G401.6 (cell line): Measurements from ENCODE around the gene RIPK3.
A peak's percentile ranks its signal among the peaks of the same experiment; 100 is the strongest.

Source experiments
- FAIRE-seq: peaks from 2 replicates; lab custom pipeline; 2012; peaks lifted over from hg19 to GRCh38; lab: Jason Lieb, UNC

RIPK3 gene

DNA sequence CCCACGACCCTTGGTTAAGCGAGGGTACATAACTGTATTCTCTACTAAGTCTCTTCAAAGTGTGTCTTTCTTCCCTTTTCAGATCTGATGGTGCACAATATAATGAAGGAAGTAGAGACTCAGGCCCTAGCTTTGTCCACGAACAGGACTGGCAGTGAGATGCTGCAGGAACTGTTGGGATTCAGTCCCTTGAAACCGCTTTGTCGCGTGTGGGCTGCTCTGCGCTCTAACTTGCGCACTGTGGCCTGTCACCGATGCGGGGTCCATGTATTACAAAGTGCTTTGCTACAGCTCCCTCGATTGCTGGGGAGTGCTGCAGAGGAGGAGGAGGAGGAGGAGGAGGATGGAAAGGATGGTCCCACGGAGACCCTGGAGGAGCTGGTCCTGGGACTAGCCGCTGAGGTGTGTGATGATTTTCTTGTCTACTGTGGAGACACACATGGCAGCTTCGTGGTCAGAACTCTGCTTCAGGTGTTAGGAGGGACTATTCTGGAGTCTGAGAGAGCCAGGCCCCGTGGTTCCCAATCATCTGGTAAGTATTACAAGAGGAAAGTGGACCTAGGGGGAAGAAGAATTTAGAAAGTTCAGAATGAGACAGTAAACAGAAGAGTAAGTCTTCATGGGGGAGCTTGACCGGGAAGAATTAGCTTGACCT, 39.3 kb downstream of the RIPK3 start:
- FAIRE-seq = no peak

DNA sequence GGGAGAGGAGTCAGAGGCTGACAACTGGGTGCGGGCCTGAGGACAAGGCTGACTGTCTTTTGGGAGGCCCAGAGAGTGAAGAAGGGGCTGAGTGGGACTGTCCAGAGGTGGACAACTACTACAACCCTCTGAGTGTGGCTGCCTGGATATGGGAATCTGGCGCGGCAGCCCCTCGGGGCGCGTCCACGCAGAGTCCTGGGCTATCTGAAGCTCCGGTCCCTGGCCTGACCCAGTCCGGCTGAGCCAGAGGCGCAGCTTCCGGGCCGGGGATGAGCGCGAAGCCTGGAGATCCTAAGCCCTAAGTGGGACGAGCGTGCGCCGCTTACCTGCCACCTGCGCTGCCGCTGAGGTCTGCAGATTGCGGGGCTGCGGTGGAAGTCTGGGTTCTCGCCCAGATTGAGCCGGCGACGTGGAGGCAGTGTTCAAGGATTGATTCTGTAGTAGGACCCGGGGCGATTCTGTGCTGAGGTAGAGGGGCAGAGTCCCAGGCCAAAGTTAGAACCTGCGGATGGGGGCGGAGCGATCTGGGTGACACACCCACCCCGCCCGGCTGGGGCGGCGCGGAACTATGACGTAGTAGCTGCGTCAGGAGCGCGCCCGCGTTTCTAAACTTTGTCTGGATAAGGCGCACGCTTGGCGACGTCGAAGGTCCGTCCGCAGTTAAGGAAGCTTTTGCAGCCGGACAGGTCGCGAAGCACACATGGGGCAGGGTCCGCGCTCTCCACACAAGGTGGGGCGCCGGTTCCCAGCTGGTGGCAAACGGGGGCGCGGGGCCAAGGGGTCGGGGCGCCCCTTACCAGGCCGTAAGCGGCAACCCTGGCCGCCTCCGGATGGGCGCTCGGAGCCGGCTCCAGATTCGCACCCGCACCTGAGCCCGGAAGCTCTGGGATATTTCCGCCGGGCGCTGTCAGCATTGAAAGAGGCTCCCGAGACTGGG, 40.3 kb downstream of the RIPK3 start, which contains the start of the genes DHRS1 and NOP9:
DHRS1 (minus strand) TSS at position 526 of the 937 bp plus-strand sequence. CDS start 674 bp downstream, outside the sequence.
NOP9 (plus strand) TSS at position 596 of the 937 bp plus-strand sequence; CDS start at position 701, 105 bp downstream.
- peak; percentile 91 for FAIRE-seq

DNA sequence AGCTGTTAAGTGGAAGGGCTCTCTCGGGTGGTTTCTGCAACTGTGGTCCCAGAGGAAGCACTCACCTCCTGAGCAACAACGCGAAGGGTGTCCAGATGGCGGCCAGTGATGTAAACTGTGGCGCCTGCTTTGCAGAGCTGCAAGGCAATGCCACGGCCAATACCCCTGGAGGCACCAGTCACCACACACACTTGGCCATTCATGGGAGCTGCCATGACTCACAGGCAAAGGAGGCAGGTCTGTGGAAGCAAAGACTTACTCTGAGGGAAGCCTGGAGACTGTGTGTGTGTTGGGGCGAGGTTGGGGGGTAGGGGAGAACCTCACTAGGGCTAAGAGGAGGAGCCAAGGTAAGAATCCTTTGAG, 40.9 kb downstream of the RIPK3 start:
- no peak for FAIRE-seq

DNA sequence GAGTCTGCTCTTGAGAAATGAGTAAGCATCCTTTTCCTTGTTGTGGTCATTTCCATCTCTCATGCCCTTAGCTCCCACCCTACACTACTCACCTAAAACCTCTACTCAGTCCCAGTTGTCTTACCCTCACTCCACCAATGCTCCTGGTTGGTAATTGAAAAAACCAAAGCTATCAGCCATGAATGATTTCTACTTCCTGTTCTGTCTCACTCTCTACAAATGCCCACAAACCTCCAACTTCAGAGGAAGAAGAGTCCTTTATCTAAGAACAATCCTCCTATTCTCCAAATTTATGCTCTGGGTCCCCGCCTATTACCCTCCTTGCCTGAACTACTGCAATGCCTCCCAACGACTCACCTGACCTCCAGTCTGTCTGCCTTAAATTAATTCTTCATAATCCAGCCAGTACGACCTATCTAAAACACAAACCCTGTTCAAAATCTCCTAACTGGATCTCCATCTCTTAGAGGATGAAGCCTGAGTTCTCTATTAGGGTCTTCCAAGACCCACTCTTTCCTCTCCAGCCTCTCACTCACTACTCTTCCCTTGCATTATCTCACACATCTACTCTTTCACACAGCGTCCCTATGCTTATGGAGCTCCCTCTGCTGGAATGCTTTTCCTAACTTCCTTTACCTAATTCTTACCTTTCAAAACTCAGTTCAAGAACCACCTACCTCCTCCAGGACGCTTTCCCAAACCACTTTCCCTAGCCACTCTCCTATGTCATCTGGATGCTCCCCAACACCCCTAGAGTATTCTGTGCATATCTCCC, 42.4 kb downstream of the RIPK3 start:
- no peak for FAIRE-seq

DNA sequence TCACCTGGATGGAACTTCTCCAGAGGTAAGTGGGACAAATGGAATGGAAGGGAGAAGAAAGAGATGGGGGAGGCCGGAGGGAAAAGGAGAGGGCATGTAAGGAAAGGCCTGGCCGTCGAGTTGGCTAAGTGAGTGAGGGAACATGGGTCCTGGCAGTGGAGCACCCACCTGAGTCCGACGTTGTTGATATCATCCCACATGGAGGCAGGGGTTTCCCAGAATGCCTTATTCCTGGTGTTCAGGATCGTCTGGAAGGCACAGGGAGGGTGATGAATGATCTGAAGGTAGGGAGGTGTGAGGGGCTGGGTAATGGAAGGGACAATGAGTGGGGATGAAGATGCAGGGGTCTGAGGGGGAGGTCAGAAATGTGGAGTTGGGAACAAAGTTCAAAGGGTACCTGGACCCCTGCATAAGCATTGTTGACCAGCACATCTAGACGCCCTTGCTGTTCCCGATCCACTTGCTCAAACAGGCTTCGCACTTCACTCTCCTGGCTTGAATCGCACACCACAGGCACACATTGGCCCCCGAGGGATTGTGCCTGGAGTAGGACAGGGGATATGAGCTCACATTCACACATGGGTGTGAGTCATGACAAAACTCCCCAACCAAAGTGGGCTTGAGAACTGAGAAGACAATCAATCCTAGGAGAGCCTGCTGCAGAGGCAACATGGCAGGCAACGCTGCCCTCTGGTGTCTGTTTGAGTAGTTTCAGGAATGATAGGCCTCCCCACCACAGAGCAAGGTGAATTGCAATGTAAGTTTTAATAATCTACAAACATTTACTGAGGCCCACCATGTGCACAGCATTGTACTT, 43.2 kb downstream of the RIPK3 start:
- FAIRE-seq = peak; percentile 46

DNA sequence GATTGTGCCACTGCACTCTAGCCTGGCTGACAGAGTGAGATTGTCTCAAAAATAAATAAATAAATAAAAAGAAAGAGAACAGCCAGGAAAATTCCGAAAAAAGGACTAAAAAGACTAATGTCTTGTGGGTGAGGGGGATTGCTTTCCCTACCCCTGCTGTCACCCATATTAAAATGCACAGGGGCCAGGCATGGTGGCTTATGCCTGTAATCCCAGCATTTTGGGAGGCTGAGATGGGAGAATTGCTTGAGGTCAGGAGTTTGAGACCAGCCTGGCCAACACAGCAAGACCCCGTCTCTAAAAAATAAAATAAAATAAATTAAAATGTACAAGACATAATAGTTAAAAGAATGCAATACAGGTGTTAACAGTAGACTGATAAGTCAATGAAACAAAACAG, 46.3 kb downstream of the RIPK3 start:
- FAIRE-seq = no peak

DNA sequence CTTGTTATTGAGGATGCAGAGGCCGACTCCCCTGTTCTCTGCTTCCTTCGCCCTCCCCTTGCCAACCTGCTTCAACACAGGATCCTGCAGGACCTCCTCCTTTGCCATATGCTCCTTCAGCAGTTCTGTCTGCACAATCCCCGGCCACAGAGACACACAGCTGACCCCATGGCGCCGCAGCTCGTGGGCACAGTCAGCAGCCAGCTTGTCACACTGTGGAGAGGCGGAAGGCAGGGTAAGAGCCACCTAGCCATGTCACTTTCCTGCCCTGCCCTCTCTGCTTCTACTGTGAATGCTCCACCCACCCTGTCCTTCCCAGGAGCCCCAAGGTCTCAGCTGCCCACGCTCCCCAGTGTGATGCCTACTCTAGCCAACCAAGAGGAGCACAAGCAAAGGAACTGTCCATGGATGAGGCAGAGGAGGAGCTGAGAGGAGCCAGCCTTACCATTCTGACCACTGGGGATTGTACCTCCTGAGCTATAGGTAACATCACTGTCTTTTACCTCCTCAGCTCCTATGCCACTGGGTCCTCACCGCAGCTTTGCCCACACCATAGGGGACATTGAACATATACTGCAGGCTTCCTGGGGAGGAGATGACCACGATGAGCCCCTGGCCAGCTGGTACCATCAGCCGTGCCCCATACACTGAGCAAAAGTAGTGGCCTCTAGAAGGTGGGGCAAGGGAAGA, 47.5 kb downstream of the RIPK3 start:
- no peak for FAIRE-seq

DNA sequence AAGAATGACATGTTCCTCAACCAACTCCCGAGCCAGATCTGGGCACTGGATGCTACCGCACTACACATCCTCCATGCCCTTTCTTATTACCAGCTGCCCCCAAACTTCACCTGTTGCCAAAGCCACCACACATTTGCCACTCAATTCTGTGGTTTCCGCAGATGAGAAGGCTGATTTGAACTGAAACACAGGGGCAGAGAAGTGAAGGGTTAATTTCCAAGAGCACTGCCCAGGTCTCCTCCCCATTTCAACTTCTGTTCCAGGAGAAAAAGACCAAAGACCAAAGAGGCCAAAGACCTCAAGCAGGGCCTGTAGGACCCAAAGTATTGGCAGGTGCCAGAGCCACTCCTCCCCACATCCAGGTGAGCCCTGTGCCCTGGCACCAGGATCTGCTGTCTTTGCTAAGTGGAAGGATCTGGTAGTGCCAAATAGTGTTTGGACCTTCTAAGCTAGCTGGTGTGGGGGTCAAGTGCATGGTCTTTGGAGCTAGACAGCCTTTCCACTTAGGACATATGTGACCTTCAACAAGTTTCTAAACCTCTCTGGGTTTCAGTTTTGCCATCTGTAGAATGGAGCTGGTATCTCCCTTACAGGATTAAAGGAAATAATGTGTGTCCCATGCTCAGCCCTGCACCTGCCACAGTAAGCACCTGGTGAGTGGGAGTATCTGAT, 48.2 kb downstream of the RIPK3 start:
- no peak for FAIRE-seq

DNA sequence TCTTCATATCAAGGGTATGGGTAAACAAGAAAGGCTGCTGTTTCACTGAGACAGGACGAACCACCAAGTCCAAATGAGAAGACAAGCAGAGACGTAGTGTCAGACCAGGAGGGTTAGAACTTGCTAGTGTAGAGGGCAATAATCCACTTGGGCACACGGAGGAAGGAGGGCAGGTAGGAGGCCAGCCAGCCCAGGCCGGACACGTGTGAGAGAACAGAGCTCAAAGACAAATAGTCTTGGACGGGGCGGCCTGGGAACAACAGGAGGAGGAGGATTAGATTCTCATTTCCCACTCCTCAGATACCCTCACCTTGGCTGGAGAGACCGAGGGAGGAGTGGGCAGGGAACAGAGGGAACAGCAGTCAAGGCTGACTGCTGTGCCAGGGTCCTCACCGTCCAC, 49.0 kb downstream of the RIPK3 start:
- no peak for FAIRE-seq

DNA sequence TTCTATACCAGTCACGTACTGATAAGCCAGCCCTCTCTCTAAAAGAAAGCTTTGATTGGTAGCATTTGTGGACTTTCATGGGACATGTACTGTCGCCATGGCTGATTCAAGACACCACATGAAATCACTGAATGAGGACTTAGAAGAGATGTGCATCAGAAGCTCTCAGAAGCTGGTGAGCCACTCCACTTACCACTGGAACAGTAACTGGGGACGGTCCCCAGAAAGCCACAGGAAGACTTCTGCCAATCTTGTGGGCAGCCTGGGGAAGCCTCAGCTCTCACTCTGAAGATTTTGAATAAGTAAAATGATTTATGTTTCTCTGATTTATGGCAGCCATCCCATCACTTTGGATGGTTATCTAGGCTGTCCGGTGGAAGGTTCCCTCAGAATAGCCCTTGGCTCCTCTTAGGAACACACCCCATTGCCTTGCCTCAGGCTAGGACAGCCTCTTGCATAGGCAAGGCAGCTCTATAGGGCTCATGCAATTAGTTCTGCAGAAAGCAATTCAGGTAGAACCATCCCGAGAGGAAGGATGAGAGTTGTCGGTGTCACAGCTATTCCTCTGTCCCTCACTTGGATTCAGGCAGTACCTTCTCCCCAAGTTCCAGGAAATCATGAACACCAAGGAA, 50.0 kb downstream of the RIPK3 start:
- no peak for FAIRE-seq

DNA sequence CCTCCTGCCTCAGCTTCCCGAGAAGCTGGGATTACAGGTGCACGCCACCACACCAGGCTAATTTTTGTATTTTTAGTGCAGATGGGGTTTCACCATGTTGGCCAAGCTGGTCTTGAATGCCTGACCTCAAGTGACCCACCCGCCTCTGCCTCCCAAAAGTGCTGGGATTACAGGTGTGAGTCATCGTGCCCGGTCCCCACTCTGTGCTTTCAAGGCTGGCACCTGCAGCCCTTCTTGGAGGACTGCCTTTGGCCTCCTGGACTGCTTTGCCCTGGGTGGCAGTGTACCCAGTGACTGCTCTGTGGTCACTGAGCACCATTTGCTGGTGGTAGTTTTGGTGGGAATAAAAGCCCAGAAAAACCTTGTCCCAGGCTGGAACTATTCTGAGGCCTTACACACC, 52.8 kb downstream of the RIPK3 start:
- no peak for FAIRE-seq
